Stimulated activated CD4-positive, alpha-beta T cell treated with anti-CD3 and anti-CD28 coated beads, Interleukin-2, amount 100 ng/mL, for 4 hours (primary cell): ENCODE measurements around the gene S100A10.

Experiments
- DNase-seq: peaks from one replicate; pipeline ENCODE4 v3.0.0-alpha.2; 2020; ENCODE audit warnings: low read depth

S100A10 gene

GRCh38 chr1:152013664-152014237 lies 20.1 kb upstream of the S100A10 start:
- DNase-seq: no peak

GRCh38 chr1:152009691-152010090 lies 16.0 kb upstream of the S100A10 start:
- DNase-seq: no peak

GRCh38 chr1:152007047-152007446 lies 13.4 kb upstream of the S100A10 start:
- DNase-seq: no peak

- no peak for DNase-seq
Observed at GRCh38 chr1:152005360-152005912, 11.8 kb upstream of the S100A10 start.

- DNase-seq: no peak
Observed at GRCh38 chr1:152003846-152004442, 10.3 kb upstream of the S100A10 start.

- no peak for DNase-seq
Observed at GRCh38 chr1:152002960-152003359, 9.3 kb upstream of the S100A10 start.

- DNase-seq: peak; percentile 65
Observed at GRCh38 chr1:152001631-152002584, 8.2 kb upstream of the S100A10 start.

- no peak for DNase-seq
Observed at GRCh38 chr1:152000964-152001630, 7.4 kb upstream of the S100A10 start.

- no peak for DNase-seq
Observed at GRCh38 chr1:151998611-151999362, 5.1 kb upstream of the S100A10 start.

- DNase-seq: no peak
Observed at GRCh38 chr1:151997284-151997570, 3.6 kb upstream of the S100A10 start.

GRCh38 chr1:151995774-151996173 lies 2.1 kb upstream of the S100A10 start:
- DNase-seq: no peak

GRCh38 chr1:151994956-151995355 lies 1.3 kb upstream of the S100A10 start:
- DNase-seq: no peak

- DNase-seq: no peak
Observed at GRCh38 chr1:151993084-151993733, 450 bp downstream of the S100A10 start.

GRCh38 chr1:151992303-151993083 lies 1.2 kb downstream of the S100A10 start:
- DNase-seq: no peak

GRCh38 chr1:151991663-151992302 lies 1.9 kb downstream of the S100A10 start:
- DNase-seq: no peak

GRCh38 chr1:151990856-151991198 lies 2.8 kb downstream of the S100A10 start:
- no peak for DNase-seq

- DNase-seq: no peak
Observed at GRCh38 chr1:151990058-151990855, 3.4 kb downstream of the S100A10 start.

- DNase-seq: no peak
Observed at GRCh38 chr1:151989211-151989862, 4.3 kb downstream of the S100A10 start.
